Keratinocyte (primary cell): ENCODE data around the gene NCEH1.

Experiments used
- CTCF ChIP-seq, 3 experiments: IDR thresholded peaks in 1 of 3; conservative IDR thresholded peaks in 1 of 3; optimal IDR thresholded peaks in 1 of 3; 2 replicates in 2 of 3; 3 replicates in 1 of 3; pipeline versions ENCODE3 to v1.5.1; 2011; ENCODE audit warnings: low read length in 3 of 3, mild to moderate bottlenecking in 3 of 3, moderate library complexity in 2 of 3, control low read depth in 1 of 3, inconsistent platforms in 1 of 3; ENCODE audit not compliant: insufficient read depth in 2 of 3; ENCODE audit errors: extremely low read depth in 1 of 3
- EZH2 ChIP-seq: IDR thresholded peaks from one replicate; pipeline ENCODE4 v1.6.1; 2012; ENCODE audit warnings: inconsistent platforms, mild to moderate bottlenecking, low read length, moderate library complexity

GRCh38 chr3:172591876-172592771 lies 118.7 kb downstream of the NCEH1 start:
- TF ChIP-seq CTCF (optimal IDR thresholded peaks at IDR 0.05 in 1 of 3, IDR thresholded peaks at IDR 0.05 in 1 of 3, conservative IDR thresholded peaks at IDR 0.05 in 1 of 3; ENCODE audit: extremely low read depth in 1 of 3, insufficient read depth in 2 of 3, low read length in 3 of 3): no peak
- no peak for TF ChIP-seq EZH2
